GM12892 (cell line): Measurements from ENCODE around the gene PFKFB3.
"Not testable (repeated sequence)": the region's sequence is repeated elsewhere in the genome, so short reads cannot be mapped to it uniquely, and the experiment has no call there.

Source experiments
- DNase-seq: peaks from one replicate; pipeline ENCODE4 v3.0.0; 2011; ENCODE audit not compliant: insufficient read length
- FAIRE-seq: peaks from 2 replicates; lab custom pipeline; 2011; peaks lifted over from hg19 to GRCh38; lab: Jason Lieb, UNC
- POLR2A ChIP-seq: IDR thresholded peaks from 2 replicates; pipeline ENCODE4 v1.6.1; 2011; ENCODE audit warnings: low read depth, low read length, control low read depth
- POLR2AphosphoS5 ChIP-seq: IDR thresholded peaks from 2 replicates; pipeline ENCODE4 v1.6.1; 2011; ENCODE audit warnings: low read depth, low read length, control low read depth
- TAF1 ChIP-seq: IDR thresholded peaks from 2 replicates; pipeline ENCODE4 v1.6.1; 2011; ENCODE audit warnings: low read depth, mild to moderate bottlenecking, control low read depth, low read length, borderline replicate concordance

PFKFB3 gene

GRCh38 chr10:6280291-6280690 lies 77.6 kb downstream of the PFKFB3 start:
- FAIRE-seq (no peak), DNase-seq (no peak)
- TF ChIP-seq TAF1 (no peak), POLR2A (no peak), POLR2AphosphoS5 (no peak)

- no peak for FAIRE-seq
Observed at GRCh38 chr10:6282454-6282958, 79.8 kb downstream of the PFKFB3 start.

GRCh38 chr10:6283655-6284054 lies 80.9 kb downstream of the PFKFB3 start:
- DNase-seq (no peak), FAIRE-seq (no peak)
- TF ChIP-seq POLR2A (no peak), POLR2AphosphoS5 (no peak), TAF1 (no peak)

More at GRCh38 chr10:6282454-6282958, 79.8 kb downstream of the PFKFB3 start:
- TF ChIP-seq TAF1 (no peak), POLR2AphosphoS5 (no peak), POLR2A (no peak)
- DNase-seq = no peak

DNA sequence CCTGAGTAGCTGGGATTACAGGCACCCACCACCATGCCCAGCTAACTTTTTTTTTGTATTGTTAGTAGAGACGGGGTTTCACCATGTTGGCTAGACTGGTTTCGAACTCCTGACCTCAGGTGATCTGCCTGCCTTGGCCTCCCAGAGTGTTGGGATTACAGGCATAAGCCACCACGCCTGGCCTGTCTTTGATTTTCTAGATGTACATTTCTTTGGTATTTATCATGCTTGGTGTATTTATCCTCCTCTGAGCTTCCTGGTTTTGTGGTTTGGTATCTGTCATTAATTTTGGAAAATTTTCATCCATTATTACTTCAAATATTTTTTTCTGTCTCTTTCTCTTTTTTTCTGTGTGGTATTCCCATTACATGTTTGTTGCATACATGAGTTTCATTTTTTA lies 87.9 kb downstream of the PFKFB3 start:
- not testable (repeated sequence) for DNase-seq, FAIRE-seq

GRCh38 chr10:6292741-6293151 lies 90.0 kb downstream of the PFKFB3 start:
- no peak for TF ChIP-seq POLR2AphosphoS5
- no peak for TF ChIP-seq POLR2A
- no peak for TF ChIP-seq TAF1
- FAIRE-seq (no peak), DNase-seq (no peak)

- not testable (repeated sequence) for FAIRE-seq, DNase-seq
Observed at GRCh38 chr10:6296425-6296824, 93.7 kb downstream of the PFKFB3 start.

DNA sequence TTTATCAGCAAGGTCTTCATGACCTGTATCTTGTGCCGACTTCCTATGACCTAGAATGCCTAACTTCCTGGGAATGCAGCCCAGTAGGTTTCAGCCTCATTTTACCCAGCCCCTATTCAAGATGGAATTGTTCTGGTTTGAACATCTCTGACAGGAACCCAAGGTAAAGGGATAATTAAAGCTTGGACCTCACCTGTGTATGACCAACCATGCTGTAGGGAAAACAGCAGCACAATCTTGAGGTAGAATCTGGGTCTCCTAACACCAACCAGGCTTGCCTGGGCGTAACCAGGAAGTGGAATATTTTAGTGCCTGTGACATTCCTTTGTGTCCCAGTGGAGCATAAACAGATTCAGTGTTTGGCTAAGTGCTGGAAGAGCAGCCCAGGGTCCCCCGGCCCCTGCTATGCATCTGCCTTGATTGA lies 94.1 kb downstream of the PFKFB3 start:
- DNase-seq (no peak), FAIRE-seq (no peak)
- no peak for TF ChIP-seq POLR2AphosphoS5
- no peak for TF ChIP-seq TAF1
- no peak for TF ChIP-seq POLR2A

- no peak for TF ChIP-seq POLR2AphosphoS5
- no peak for TF ChIP-seq TAF1
- TF ChIP-seq POLR2A = no peak
- DNase-seq (no peak), FAIRE-seq (no peak)
Observed at GRCh38 chr10:6297522-6297921, 94.8 kb downstream of the PFKFB3 start.

GRCh38 chr10:6297951-6298381 lies 95.2 kb downstream of the PFKFB3 start:
- DNase-seq = no peak
- FAIRE-seq = no peak
- no peak for TF ChIP-seq POLR2AphosphoS5
- TF ChIP-seq POLR2A = no peak
- no peak for TF ChIP-seq TAF1

- FAIRE-seq (no peak), DNase-seq (no peak)
- TF ChIP-seq POLR2A (no peak), TAF1 (no peak), POLR2AphosphoS5 (no peak)
Observed at GRCh38 chr10:6298428-6298827, 95.7 kb downstream of the PFKFB3 start.

DNA sequence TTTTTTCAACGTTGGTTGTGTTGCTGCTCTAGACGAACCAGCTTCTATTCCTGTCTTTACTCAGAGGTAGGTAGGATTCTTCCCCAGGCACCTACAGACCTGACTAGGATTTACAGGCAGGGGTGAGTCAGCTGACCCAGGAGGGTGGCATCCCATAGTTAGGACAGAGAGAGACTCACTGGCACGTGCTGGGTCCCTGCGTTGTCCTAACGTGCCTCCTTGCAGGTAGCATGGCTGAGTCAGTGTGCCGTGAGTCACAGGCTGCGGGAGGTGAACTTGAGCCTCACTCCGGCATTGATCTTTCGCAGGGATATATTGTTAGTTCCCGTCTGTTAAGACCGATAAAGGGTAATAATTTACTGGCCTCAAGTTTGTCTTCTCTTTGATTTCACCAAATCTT lies 96.5 kb downstream of the PFKFB3 start:
- DNase-seq (no peak), FAIRE-seq (no peak)
- no peak for TF ChIP-seq TAF1
- TF ChIP-seq POLR2AphosphoS5 = no peak
- TF ChIP-seq POLR2A = no peak

GRCh38 chr10:6299743-6300105 lies 97.0 kb downstream of the PFKFB3 start:
- no peak for TF ChIP-seq POLR2AphosphoS5
- TF ChIP-seq POLR2A = 0 out of 2 replicates have a peak, but pooled peaks have one; percentile 17
- DNase-seq (no peak), FAIRE-seq (no peak)

DNA sequence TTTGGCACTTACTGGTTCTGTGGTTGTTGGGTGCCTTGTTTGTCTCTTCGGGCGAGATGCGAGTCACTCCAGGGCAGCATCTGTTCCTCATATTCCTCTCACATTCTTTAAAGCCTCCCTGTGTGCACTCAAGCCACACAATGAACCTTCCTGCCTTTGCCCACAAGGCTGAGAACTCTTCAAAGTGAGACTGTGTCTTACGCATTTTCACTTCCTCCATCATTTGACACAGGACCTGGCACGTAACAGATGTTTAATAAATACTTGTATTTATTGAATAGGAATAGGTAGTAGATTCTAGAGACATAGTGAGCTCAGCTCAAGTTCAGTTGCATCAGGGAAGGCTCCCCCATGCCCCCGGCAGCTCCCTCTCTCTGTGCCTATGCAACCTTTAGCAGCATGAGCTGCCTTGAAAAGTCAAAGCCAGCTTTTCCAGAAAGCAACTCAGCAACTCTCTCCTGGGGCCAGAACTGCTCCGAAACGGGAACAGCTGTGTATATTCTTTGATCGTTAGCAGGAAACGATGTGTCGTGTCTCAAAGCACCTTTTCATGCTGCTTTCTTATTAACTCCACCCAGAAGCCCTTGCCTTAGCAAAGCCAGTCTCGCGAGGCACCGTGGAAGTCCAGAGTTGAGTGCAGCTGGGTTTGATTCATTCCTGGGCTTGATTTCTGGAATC lies 97.5 kb downstream of the PFKFB3 start:
- TF ChIP-seq TAF1 (no peak), POLR2AphosphoS5 (no peak), POLR2A (no peak)
- peak; percentile 95 for FAIRE-seq
- DNase-seq = no peak
